SJSA1 (cell line): Measurements from ENCODE around the gene PCSK5. TPM values are rescaled to one million over a fixed set of nuclear protein-coding genes. Genes with fewer than 3 reads are reported as not detected.
"Not testable (repeated sequence)": the region's sequence is repeated elsewhere in the genome, so short reads cannot be mapped to it uniquely, and the experiment has no call there.

Source experiments
- DNase-seq, 2 experiments: peaks; one replicate each; pipeline ENCODE4 v3.0.0-alpha.2; 2015 to 2020; ENCODE audit warnings: low spot score in 2 of 2, low read depth in 1 of 2
- H3K27ac ChIP-seq: fragments of 250-450 bp; sonication (Bioruptor Pico); 2 replicates; pipeline ENCODE4 v1.5.1; 2020; ENCODE audit warnings: mild to moderate bottlenecking, moderate library complexity
- H3K27me3 ChIP-seq: fragments of 250-450 bp; sonication (Bioruptor Pico); replicated peaks from 2 replicates; pipeline ENCODE4 v1.5.1; 2020; ENCODE audit warnings: mild to moderate bottlenecking, moderate library complexity
- H3K36me3 ChIP-seq: fragments of 250-450 bp; sonication (Bioruptor Pico); 2 replicates; pipeline ENCODE4 v1.5.1; 2020; ENCODE audit warnings: mild to moderate bottlenecking
- H3K4me1 ChIP-seq: fragments of 250-450 bp; sonication (Bioruptor Pico); replicated peaks from 2 replicates; pipeline ENCODE4 v1.6.1; 2021; ENCODE audit warnings: mild to moderate bottlenecking
- H3K4me3 ChIP-seq: fragments of 250-450 bp; sonication (Bioruptor Pico); 2 replicates; pipeline ENCODE4 v1.5.1; 2020; ENCODE audit warnings: mild to moderate bottlenecking
- H3K9me3 ChIP-seq: fragments of 250-450 bp; sonication (Bioruptor Pico); replicated peaks from 2 replicates; pipeline ENCODE4 v1.5.1; 2020; ENCODE audit warnings: mild to moderate bottlenecking
- total RNA-seq: library from RNA; depleted of rRNA; stranded (reverse); fragments of >200 nt; shearing (Covaris generic); gene quantifications from 2 replicates; pipeline ENCODE4 v1.2.3, GENCODE V29; 2014

The PCSK5 gene
- total RNA-seq, 1 experiment from 2014 or later = 20.8 TPM

DNA sequence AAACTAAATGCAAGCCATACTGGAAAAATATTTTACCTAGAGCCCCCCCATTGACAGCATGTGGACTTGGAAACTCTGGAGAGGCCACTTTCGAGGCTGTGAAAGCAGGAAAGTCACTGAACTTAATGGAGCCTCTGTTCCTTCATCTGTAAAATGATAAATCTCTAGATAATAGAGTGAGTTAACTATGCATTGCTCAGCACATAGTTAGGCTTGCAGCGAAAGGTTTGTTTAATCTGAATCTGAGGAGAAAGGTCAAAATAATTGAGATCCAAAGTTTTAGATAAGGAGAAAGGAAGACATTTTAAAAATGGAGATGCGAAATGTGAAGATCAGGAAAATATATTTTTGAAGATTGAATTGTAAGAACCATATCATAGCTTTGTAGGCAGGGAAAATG, 4.6 kb downstream of the PCSK5 start:
- Histone ChIP-seq H3K27ac (no peak overlapping the region), H3K9me3 (no peaks in the 10 kb centered on the region), H3K4me3 (no peak overlapping the region), H3K27me3 (no peaks in the 10 kb centered on the region), H3K36me3 (no peaks in the 10 kb centered on the region; the same call in 1 of the 2 replicates), H3K4me1 (peaks cover 11% of the 10 kb centered on the region)
- no peak for DNase-seq

DNA sequence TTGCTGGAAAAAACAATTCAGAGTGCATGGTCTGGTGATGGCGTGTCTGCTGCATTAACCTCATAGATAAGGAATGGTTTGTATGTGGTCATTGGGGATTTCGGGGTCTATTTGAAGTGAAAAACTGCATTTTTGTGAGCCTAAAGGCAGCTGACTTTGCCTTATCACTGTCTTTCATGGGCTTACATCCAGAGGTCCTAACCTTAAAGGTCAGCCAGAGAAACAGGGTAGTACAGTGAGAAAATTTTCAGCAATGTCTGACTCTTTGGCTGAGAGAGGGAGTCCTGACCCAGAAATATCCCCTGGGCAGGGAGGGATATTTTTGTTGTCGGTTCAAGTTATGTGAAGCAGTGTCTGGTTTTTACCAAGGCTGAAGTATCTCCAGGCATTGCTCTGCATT, 5.7 kb downstream of the PCSK5 start:
- H3K27ac ChIP-seq = no peak overlapping the region
- no peak for DNase-seq
- no peaks in the 10 kb centered on the region for H3K9me3 ChIP-seq
- no peaks in the 10 kb centered on the region for H3K27me3 ChIP-seq
- H3K4me3 ChIP-seq = no peak overlapping the region
- no peaks in the 10 kb centered on the region; the same call in 1 of the 2 replicates for H3K36me3 ChIP-seq
- H3K4me1 ChIP-seq = peaks cover 11% of the 10 kb centered on the region

DNA sequence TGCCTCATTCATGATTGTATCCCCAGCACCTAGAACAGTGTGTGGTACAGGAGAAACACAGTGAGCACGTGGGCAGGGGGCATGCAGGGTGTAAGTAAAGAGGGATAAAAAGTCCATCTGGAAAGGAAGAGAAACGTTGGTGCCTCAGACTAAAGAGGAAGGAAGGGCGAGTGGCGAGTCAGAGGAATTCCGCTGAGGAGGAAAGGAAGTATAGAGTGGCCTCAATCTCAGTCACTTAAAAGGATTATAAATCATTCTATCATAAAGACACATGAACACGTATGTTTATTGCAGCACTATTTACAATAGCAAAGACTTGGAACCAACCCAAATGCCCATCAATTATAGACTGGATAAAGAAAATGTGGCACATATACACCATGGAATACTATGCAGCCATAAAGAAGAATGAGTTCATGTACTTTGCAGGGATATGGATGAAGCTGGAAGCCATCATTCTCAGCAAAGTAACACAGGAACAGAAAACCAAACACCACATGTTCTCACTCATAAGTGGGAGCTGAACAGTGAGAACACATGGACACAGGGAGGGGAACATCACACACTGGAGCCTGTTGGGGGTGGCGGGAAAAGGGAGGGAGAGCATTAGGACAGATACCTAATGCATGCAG, 10.5 kb downstream of the PCSK5 start:
- not testable (repeated sequence) for DNase-seq, H3K27ac ChIP-seq, H3K36me3 ChIP-seq, H3K27me3 ChIP-seq, H3K4me1 ChIP-seq, H3K4me3 ChIP-seq, H3K9me3 ChIP-seq

DNA sequence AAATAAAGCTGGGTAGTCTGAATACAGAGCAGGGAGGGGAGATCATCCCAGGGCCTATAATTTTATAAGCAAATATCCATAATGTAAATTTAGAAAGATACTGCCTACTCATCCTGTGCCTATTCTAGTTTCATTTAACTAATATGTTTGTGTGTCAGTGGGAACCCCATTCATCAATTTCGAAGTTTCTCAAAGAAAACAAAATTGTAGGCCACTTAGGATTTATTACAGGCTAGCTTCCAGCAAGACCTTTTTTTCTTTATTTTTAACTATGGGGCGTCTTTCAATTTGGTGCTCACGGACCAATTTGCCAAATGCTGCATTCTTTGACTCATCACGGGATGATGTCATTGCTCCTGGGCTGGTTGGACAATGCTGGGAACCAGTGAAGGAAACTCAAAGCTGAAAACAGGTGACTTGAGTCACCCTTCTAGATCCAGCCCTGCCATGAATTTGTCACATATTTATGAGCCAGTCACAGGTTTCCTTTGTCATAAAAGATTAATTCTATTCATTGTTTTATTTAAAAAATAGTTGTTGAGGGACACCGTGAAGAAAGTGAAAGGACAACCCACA, 13.4 kb downstream of the PCSK5 start:
- peak; percentile 49 to 50 for DNase-seq
- Histone ChIP-seq H3K27me3 (no peaks in the 10 kb centered on the region), H3K9me3 (no peaks in the 10 kb centered on the region), H3K4me1 (peaks cover 9% of the 10 kb centered on the region), H3K36me3 (no peaks in the 10 kb centered on the region), H3K4me3 (no peak overlapping the region), H3K27ac (peak overlapping the region; percentile 20)

DNA sequence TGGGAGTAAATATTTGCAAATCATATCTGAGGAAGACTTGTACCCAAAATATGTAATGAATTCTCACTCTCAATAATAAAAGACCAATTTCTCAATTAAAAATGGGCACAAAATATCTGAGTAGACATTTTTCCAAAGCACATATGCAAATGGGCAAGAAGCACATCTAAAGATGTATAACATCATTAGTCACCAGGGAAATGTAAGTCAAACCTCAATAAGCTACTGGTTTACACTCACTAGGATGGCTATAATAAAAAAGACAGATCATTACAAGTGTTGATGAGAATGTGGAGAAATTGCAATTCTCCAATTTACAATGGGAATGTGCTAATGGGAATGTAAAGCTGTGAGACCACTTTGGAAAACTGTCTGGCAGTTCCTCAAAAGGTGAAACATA, 13.9 kb downstream of the PCSK5 start:
- H3K27ac ChIP-seq = peak overlapping the region; percentile 20; the same call in 1 of the 2 replicates
- H3K36me3 ChIP-seq = no peaks in the 10 kb centered on the region
- peaks cover 9% of the 10 kb centered on the region for H3K4me1 ChIP-seq
- peak in 1 of 2 experiments; percentile 9 for DNase-seq
- no peaks in the 10 kb centered on the region for H3K27me3 ChIP-seq
- no peaks in the 10 kb centered on the region for H3K9me3 ChIP-seq
- no peak overlapping the region for H3K4me3 ChIP-seq

DNA sequence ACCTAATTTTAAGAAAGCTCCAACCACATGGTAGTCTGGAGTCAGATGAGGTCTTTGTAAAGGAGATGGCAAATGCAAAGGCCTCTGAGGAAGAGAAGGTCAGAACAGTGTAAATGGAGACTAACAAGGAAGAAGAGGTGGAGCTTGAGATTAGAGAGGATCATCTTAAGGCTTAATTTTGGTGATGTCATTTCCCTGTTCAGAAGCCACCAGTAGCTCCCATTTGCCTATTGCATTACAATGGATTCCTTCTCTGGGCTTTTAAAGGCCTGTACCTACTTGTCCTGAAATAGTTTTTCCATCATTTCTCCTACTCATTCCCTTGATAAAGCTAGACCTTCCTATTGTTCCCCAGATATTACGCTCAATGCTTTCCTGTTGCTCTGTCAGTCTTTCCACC, 16.1 kb downstream of the PCSK5 start:
- peaks cover 9% of the 10 kb centered on the region for H3K4me1 ChIP-seq
- no peak overlapping the region for H3K4me3 ChIP-seq
- no peaks in the 10 kb centered on the region for H3K27me3 ChIP-seq
- H3K36me3 ChIP-seq = no peaks in the 10 kb centered on the region
- DNase-seq = no peak
- H3K27ac ChIP-seq = no peak overlapping the region
- no peaks in the 10 kb centered on the region for H3K9me3 ChIP-seq

DNA sequence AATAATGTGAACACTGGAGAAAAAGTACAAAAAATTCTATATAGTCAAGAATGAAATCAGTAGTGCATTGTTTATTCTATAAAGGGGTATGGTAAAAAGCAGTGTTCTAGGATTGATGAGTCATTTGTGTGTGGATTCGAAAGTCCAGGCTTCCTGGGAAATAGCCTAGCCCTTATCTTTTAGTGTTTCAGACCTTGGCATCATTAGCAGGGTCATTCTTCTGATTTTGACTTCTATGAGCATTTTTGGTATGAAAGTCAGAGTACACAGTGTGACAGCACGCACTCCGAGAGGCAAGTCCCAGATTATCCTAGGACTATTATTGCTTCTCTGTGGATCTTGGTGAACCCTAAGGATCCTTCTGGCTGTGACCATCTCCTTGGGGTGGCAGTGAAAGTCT, 16.9 kb downstream of the PCSK5 start:
- Histone ChIP-seq H3K27me3 (no peaks in the 10 kb centered on the region), H3K36me3 (no peaks in the 10 kb centered on the region), H3K4me1 (peaks cover 9% of the 10 kb centered on the region), H3K9me3 (no peaks in the 10 kb centered on the region), H3K4me3 (no peak overlapping the region), H3K27ac (no peak overlapping the region)
- DNase-seq = peak in 1 of 2 experiments; percentile 8

DNA sequence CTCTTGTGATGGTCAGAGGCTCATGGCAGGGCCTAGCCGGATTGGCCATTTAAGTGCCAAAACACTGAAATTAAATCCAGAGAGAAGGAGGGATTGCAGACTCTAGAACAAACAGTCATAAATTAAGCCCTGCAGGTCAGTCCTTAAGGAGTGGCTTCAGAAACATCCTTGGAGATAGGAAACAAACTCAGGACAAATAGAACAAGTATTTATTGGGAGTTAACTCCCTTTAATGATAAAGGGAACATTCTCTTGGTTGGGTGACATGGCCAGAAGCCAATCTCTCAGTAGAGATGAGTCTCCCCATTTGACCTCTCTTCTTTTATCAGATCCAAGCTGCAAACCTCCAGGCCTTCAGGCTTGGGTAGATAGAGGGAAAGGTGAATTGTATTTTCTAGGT, 17.4 kb downstream of the PCSK5 start:
- Histone ChIP-seq H3K9me3 (no peaks in the 10 kb centered on the region), H3K27me3 (no peaks in the 10 kb centered on the region), H3K27ac (no peak overlapping the region), H3K4me1 (peaks cover 9% of the 10 kb centered on the region), H3K4me3 (no peak overlapping the region), H3K36me3 (no peaks in the 10 kb centered on the region)
- no peak for DNase-seq

DNA sequence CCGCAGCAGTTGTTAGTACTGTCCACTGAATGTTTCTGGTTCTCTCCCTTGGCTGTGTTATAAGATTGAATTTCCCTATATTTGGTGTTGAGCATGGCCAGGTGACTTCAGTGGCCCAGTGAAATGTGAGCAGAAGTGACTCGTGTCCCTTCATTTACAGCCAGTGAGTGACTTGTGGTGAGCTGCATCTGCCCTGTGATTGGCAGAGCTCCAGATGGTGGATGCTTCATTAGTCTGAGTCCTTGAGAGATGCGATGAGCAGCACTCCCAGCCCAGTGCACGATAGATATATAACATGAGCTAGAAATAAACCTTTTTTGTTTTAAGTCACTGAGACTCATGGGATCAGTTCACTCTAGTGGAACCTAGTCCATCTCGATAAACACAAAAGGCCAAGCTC, 19.3 kb downstream of the PCSK5 start:
- peaks cover 6% of the 10 kb centered on the region for H3K4me1 ChIP-seq
- H3K27me3 ChIP-seq = no peaks in the 10 kb centered on the region
- no peak for DNase-seq
- no peak overlapping the region for H3K27ac ChIP-seq
- no peak overlapping the region for H3K4me3 ChIP-seq
- no peaks in the 10 kb centered on the region for H3K9me3 ChIP-seq
- no peaks in the 10 kb centered on the region for H3K36me3 ChIP-seq

DNA sequence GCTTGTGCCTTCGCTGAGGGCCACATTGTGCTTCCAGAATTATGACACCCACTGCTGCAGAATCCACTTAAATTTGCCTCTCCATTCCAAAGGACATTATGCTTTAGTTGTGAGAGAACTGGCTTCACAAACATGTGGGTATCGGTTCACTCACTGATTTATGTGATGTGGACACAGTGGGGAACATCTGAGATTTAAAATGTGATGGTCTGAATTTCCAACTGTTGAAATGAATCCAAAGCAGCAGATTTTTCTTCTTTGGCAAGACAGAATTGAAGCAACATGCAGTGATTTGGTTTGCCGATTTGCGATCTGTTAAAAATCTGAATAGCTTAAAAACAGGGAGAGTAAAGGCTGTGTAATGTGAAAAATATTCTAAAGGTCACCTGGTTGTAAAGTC, 20.3 kb downstream of the PCSK5 start:
- DNase-seq = no peak
- H3K9me3 ChIP-seq = no peaks in the 10 kb centered on the region
- H3K4me3 ChIP-seq = no peak overlapping the region
- H3K4me1 ChIP-seq = peaks cover 6% of the 10 kb centered on the region
- H3K36me3 ChIP-seq = no peaks in the 10 kb centered on the region
- H3K27ac ChIP-seq = no peak overlapping the region
- H3K27me3 ChIP-seq = no peaks in the 10 kb centered on the region

DNA sequence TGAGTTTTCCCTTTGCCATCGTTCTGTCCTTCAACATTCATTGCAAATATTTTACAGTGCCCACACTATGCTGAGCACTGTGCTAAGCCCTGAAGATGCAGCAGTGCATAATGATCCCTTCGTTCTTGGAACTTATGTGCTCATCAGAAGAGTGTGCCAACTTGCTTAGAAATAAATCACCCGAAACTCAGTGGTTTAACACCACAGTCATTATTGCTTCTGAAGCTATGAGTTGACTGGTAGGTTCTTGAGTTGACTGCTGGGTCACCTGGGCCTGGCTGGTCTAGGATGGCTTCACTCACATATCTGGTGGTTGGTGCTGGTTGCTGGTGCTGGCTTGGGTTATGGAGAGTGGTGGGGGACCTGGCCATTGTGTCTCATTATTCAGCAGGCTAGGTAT, 20.9 kb downstream of the PCSK5 start:
- Histone ChIP-seq H3K4me1 (peaks cover 6% of the 10 kb centered on the region), H3K9me3 (no peaks in the 10 kb centered on the region), H3K27me3 (no peaks in the 10 kb centered on the region), H3K4me3 (no peak overlapping the region), H3K36me3 (no peaks in the 10 kb centered on the region), H3K27ac (no peak overlapping the region)
- DNase-seq = no peak

DNA sequence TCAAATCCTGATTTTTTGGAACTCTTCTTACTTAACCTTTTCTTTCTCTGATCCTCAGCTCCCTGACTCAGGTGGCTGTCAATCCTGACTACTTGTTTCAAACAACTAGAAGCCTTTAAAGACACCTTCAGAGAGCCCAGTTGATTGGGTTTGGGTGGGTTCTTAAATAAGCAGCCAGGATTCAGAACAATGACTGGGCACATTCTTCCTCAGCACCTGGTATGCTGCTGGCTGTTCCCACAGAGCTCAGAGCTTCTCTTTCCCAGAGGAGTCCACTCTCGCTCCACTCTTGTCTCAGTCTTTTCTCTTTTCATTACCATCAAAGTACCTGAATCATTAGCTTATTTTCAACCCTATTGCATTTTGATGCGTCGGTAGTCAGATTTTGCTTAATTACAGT, 22.5 kb downstream of the PCSK5 start:
- H3K36me3 ChIP-seq = no peaks in the 10 kb centered on the region
- no peak overlapping the region for H3K27ac ChIP-seq
- H3K27me3 ChIP-seq = no peaks in the 10 kb centered on the region
- H3K4me1 ChIP-seq = no peaks in the 10 kb centered on the region
- no peaks in the 10 kb centered on the region for H3K9me3 ChIP-seq
- H3K4me3 ChIP-seq = no peak overlapping the region
- DNase-seq = no peak

DNA sequence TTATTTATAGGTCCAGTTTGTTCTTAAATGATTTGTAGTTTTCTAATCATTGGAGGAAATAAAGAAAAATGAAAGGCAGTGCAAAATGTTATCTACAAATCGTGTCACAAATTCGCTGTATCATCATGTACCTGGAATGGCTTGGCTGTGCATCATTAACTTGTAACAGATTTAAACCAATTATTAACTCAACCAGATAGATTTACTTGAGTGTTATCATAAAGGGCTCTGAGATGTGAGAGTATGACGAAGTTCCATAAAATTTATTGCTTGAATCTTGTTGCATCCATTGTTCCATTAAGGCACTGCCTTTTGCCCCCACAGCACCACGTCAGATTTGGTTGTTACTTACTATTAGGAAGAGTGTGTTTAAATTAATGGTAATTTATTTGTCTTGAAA, 23.5 kb downstream of the PCSK5 start:
- Histone ChIP-seq H3K27ac (no peak overlapping the region), H3K4me1 (no peaks in the 10 kb centered on the region), H3K4me3 (no peak overlapping the region), H3K9me3 (no peaks in the 10 kb centered on the region), H3K27me3 (no peaks in the 10 kb centered on the region), H3K36me3 (no peaks in the 10 kb centered on the region)
- no peak for DNase-seq

DNA sequence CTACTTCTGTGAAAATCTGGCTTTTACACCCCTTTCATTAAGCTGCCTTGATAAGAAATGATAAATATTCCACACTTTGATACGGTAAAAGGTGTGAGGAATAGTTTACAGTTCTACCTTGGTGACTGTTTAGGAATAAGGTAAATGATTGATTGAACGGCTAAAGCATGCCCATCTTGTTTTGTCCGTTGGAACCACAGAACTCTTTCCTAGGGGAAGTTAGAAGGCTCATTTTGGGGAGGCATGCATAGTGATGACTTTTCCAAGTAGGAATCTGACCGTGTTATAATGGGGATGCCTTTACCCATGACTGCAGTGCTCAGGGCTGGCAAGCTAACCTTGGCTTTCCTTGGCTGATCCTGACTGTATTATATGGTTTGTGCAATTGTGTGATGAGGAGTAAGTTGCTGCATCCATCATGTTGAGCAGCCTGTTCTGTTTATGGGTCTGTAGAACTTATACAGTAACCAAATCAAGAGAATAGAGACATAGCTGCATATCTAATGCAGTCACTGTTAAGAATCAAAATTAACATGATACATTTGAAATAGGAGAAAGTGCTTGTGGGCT, 24.5 kb downstream of the PCSK5 start:
- Histone ChIP-seq H3K27me3 (no peaks in the 10 kb centered on the region), H3K36me3 (no peaks in the 10 kb centered on the region), H3K9me3 (no peaks in the 10 kb centered on the region), H3K4me3 (no peak overlapping the region), H3K27ac (no peak overlapping the region), H3K4me1 (no peaks in the 10 kb centered on the region)
- DNase-seq = no peak
